ENCODE measurements around the gene NXNL1. TPM values are rescaled to one million over a fixed set of nuclear protein-coding genes. Genes with fewer than 3 reads are reported as not detected.

The NXNL1 gene
- total RNA-seq, 1 experiment from 2014 or later, result not detected

DNA sequence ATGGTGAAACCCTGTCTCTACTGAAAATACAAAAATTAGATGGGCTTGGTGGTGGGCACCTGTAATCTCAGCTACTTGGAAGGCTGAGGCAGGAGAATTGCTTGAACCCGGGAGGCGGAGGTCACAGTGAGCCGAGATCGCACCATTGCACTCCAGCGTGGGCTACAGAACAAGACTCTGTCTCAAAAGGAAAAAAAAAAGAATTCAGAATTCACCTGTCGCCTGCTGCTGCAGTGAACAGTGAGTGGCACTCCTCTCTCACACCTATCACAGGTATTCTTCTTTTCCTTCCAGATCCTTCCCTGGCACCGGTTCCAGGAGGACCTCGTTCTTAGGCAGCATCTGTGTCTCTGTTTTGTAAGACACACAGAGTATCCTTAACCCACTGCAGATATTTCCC lies 46.6 kb downstream of the NXNL1 start:
- peaks cover 28 to 44% of the 10 kb centered on the region in 2 experiments for H3K4me1 Mint-ChIP-seq
- Histone ChIP-seq H4K91ac (ENCODE audit: insufficient read length, low read depth, low read length) (no peak overlapping the region), H4K5ac (ENCODE audit: insufficient read length, low read depth, low read length) (no peak overlapping the region), H2BK20ac (ENCODE audit: low read depth, low read length, poor library complexity, severe bottlenecking) (no peak overlapping the region), H3K4ac (ENCODE audit: low read depth, low read length) (no peak overlapping the region), H4K20me1 (ENCODE audit: control insufficient read depth, insufficient read depth, insufficient read length) (no peaks in the 10 kb centered on the region), H3K79me1 (ENCODE audit: insufficient read depth, low read depth, low read length, poor library complexity, severe bottlenecking) (no peaks in the 10 kb centered on the region), H3K18ac (ENCODE audit: insufficient read length, low read depth, low read length) (no peak overlapping the region), H3K27me3 (ENCODE audit: insufficient read depth, low read length) (no peaks in the 10 kb centered on the region), H2BK5ac (ENCODE audit: insufficient read length, low read length) (no peak overlapping the region), H3K4me1 (ENCODE audit: insufficient read depth, low read length) (no peaks in the 10 kb centered on the region; the same call in 1 of the 2 replicates), H2AK5ac (ENCODE audit: insufficient read length, low read length) (no peak overlapping the region), H2AFZ (ENCODE audit: low read length) (no peak overlapping the region), H3K4me2 (ENCODE audit: insufficient read depth, insufficient read length, low read length) (no peak overlapping the region), H3K27ac (ENCODE audit: insufficient read length, low read depth, low read length) (no peak overlapping the region), H3K9me3 (ENCODE audit: control insufficient read depth, low read depth, low read length) (no peaks in the 10 kb centered on the region), H3K23me2 (ENCODE audit: insufficient read length, low read depth, low read length, poor library complexity, severe bottlenecking) (peaks cover 4% of the 10 kb centered on the region), H3K23ac (ENCODE audit: insufficient read length, low read depth, low read length) (no peak overlapping the region), H3K14ac (ENCODE audit: insufficient read depth, low read length) (no peak overlapping the region), H4K8ac (replicated peaks; ENCODE audit: insufficient read length, low read depth, low read length) (no peak overlapping the region), H3K9ac (ENCODE audit: extremely low read depth, insufficient read length, low read length) (no peak overlapping the region), H3K56ac (ENCODE audit: insufficient read length, low read depth, low read length) (no peak overlapping the region), H2BK12ac (ENCODE audit: insufficient read length, low read depth, low read length) (no peak overlapping the region), H3K79me2 (ENCODE audit: insufficient read depth, low read length) (no peaks in the 10 kb centered on the region), H2BK15ac (ENCODE audit: low read depth, low read length) (no peak overlapping the region), H2BK120ac (ENCODE audit: low read depth, low read length, poor library complexity, severe bottlenecking) (no peak overlapping the region), H3T11ph (ENCODE audit: low read length) (no peak overlapping the region)
- H3K4me3 Mint-ChIP-seq, result no peak overlapping the region
- no CpG with 5 or more reads among the region's 8 CpGs for WGBS (ENCODE audit: extremely low coverage, insufficient read length, low lambda C conversion rate)
- peak overlapping the region in 2 of 3 experiments; percentile 81 to 82; a peak in 3 of 7 replicates for H3K27ac Mint-ChIP-seq
- peaks cover 2 to 32% (median 7%) of the 10 kb centered on the region in 3 experiments; a peak in 4 of 7 replicates for H3K36me3 Mint-ChIP-seq (ENCODE audit: insufficient read depth in 1 of 3, low read depth in 3 of 3)
- TF ChIP-seq, protein P1, sequence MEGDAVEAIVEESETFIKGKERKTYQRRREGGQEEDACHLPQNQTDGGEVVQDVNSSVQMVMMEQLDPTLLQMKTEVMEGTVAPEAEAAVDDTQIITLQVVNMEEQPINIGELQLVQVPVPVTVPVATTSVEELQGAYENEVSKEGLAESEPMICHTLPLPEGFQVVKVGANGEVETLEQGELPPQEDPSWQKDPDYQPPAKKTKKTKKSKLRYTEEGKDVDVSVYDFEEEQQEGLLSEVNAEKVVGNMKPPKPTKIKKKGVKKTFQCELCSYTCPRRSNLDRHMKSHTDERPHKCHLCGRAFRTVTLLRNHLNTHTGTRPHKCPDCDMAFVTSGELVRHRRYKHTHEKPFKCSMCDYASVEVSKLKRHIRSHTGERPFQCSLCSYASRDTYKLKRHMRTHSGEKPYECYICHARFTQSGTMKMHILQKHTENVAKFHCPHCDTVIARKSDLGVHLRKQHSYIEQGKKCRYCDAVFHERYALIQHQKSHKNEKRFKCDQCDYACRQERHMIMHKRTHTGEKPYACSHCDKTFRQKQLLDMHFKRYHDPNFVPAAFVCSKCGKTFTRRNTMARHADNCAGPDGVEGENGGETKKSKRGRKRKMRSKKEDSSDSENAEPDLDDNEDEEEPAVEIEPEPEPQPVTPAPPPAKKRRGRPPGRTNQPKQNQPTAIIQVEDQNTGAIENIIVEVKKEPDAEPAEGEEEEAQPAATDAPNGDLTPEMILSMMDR (conservative IDR thresholded peaks at IDR 0.05), result no peak
- DNase-seq, result no peak
- peaks cover 34% of the 10 kb centered on the region for H3K27me3 Mint-ChIP-seq (ENCODE audit: low read depth)
- no peaks in the 10 kb centered on the region; a peak in 1 of 5 replicates for H3K9me3 Mint-ChIP-seq
